HepG2 (cell line): ENCODE results near the gene NEK8. TPM values are rescaled to one million over a fixed set of nuclear protein-coding genes. Genes with fewer than 3 reads are reported as not detected.
A peak's percentile ranks its signal among the peaks of the same experiment; 100 is the strongest.

Source experiments
- ATAC-seq: fragments of 200-7000 bp; cut with Tn5 transposase; 3 replicates; pipeline ENCODE4 v1.9.1; 2020; ENCODE audit warnings: mild to moderate bottlenecking, moderate library complexity
- BruUV-seq: library from RNA; stranded (reverse); fragments of 400-500 nt; replicated peaks from 2 replicates; lab custom pipeline; 2021; lab: Mats Ljungman, UMichigan
- CTCF ChIA-PET: fragments of 300-600 bp; formaldehyde crosslinking; extraction: SDS; loops from one replicate; lab custom pipeline; 2021; ENCODE audit warnings: low total read pairs, inconsistent platforms, low intra/inter-chr PET ratio; lab: Yijun Ruan, JAX
- POLR2A ChIA-PET: fragments of 350-600 bp; sonication (Branson Sonifier 250); formaldehyde crosslinking; loops from one replicate; lab custom pipeline; 2020; ENCODE audit warnings: antibody characterized with exemption, inconsistent platforms; lab: Yijun Ruan, JAX
- DNase-seq: peaks from one replicate; pipeline ENCODE4 v3.0.0-alpha.2; 2015; ENCODE audit warnings: low spot score
- FAIRE-seq: peaks from 3 replicates; lab custom pipeline; 2011; peaks lifted over from hg19 to GRCh38; lab: Jason Lieb, UNC
- H2AFZ ChIP-seq: one replicate; pipeline ENCODE4 v1.6.1; 2011; ENCODE audit warnings: low read length, inconsistent platforms
- H3K27ac ChIP-seq: fragments of 300-600 bp; 3 replicates; pipeline ENCODE4 v1.8.0; 2011; ENCODE audit warnings: mixed run types, mild to moderate bottlenecking, mixed read lengths, low read length, inconsistent platforms; ENCODE audit not compliant: insufficient read depth; ENCODE audit errors: extremely low read length
- H3K27me3 ChIP-seq, 2 experiments: fragments of 200-600 bp in 1 of 2; 2 replicates in 1 of 2; 3 replicates in 1 of 2; pipeline versions ENCODE4 v1.6.0 to v1.8.0; 2011; ENCODE audit warnings: low read length in 2 of 2, mild to moderate bottlenecking in 2 of 2, moderate library complexity in 2 of 2, inconsistent platforms in 1 of 2; ENCODE audit not compliant: insufficient read depth in 2 of 2, control insufficient read depth in 1 of 2
- H3K36me3 ChIP-seq, 2 experiments: fragments of 200-600 bp in 1 of 2; replicated peaks in 1 of 2; 2 replicates in 1 of 2; 3 replicates in 1 of 2; pipeline versions ENCODE4 v1.5.1 to v1.8.0; 2011; ENCODE audit warnings: low read length in 2 of 2, inconsistent platforms in 1 of 2; ENCODE audit not compliant: insufficient read depth in 2 of 2, control insufficient read depth in 1 of 2
- H3K4me1 ChIP-seq: 2 replicates; pipeline ENCODE4 v1.5.1; 2012; ENCODE audit warnings: low read length, inconsistent platforms; ENCODE audit not compliant: insufficient read depth
- H3K4me2 ChIP-seq: 2 replicates; pipeline ENCODE4 v1.6.0; 2011; ENCODE audit warnings: low read depth, low read length, inconsistent platforms
- H3K4me3 ChIP-seq, 3 experiments: fragments of 200-600 bp in 1 of 3; sonication (generic), shearing (Covaris generic) in 1 of 3; replicated peaks in 1 of 3; 2 replicates each; pipeline ENCODE4 v1.5.1; 2011 to 2016; ENCODE audit warnings: low read length in 3 of 3, inconsistent platforms in 2 of 3, low read depth in 2 of 3, mild to moderate bottlenecking in 2 of 3, control low read depth in 1 of 3, mixed read lengths in 1 of 3; ENCODE audit not compliant: insufficient read depth in 1 of 3
- H3K79me2 ChIP-seq: one replicate; pipeline ENCODE4 v1.6.1; 2011; ENCODE audit warnings: low read length, inconsistent platforms; ENCODE audit not compliant: insufficient read depth
- H3K9ac ChIP-seq: 2 replicates; pipeline ENCODE4 v1.6.0; 2011; ENCODE audit warnings: mild to moderate bottlenecking, low read depth, low read length, inconsistent platforms; ENCODE audit not compliant: insufficient read depth
- H3K9me3 ChIP-seq: 2 replicates; pipeline ENCODE4 v1.5.1; 2012; ENCODE audit warnings: mild to moderate bottlenecking, low read length
- H4K20me1 ChIP-seq: 2 replicates; pipeline ENCODE4 v1.6.0; 2011; ENCODE audit warnings: inconsistent platforms, mild to moderate bottlenecking, low read length, moderate library complexity; ENCODE audit not compliant: insufficient read depth
- CAMTA2 ChIP-seq: sonication (generic); formaldehyde crosslinking; IDR thresholded peaks from 2 replicates; pipeline ENCODE4 v1.4.0; 2020; ENCODE audit warnings: mild to moderate bottlenecking, missing genetic modification reagents, borderline replicate concordance
- CBX1 ChIP-seq: IDR thresholded peaks from one replicate; pipeline ENCODE4 v1.6.1; 2016; ENCODE audit warnings: antibody characterized with exemption, low read depth
- HHEX ChIP-seq: IDR thresholded peaks from 2 replicates; pipeline ENCODE4 v1.6.1; 2016; ENCODE audit warnings: control low read depth
- JUND ChIP-seq: sonication (generic); formaldehyde crosslinking; IDR thresholded peaks from 2 replicates; pipeline ENCODE4 v1.8.0; 2022; ENCODE audit warnings: mild to moderate bottlenecking, missing genetic modification reagents
- MBNL3 ChIP-seq: fragments of 250-450 bp; sonication (Bioruptor Pico); conservative IDR thresholded peaks from 2 replicates; pipeline ENCODE4 v1.8.0; 2022; ENCODE audit warnings: mild to moderate bottlenecking, inconsistent platforms
- MEIS2 ChIP-seq: sonication (generic); formaldehyde crosslinking; IDR thresholded peaks from 2 replicates; pipeline ENCODE4 v1.9.0; 2021; ENCODE audit warnings: mild to moderate bottlenecking, missing genetic modification reagents
- RCOR2 ChIP-seq: IDR thresholded peaks from 2 replicates; pipeline ENCODE4 v1.6.1; 2016; ENCODE audit warnings: missing biosample characterization, missing genetic modification reagents
- TBX3 ChIP-seq: fragments of 450-650 bp; IDR thresholded peaks from 2 replicates; pipeline ENCODE4 v1.6.1; 2017; ENCODE audit warnings: antibody characterized with exemption, mild to moderate bottlenecking, inconsistent platforms, borderline replicate concordance
- TEAD2 ChIP-seq: sonication (generic); formaldehyde crosslinking; IDR thresholded peaks from 2 replicates; pipeline ENCODE4 v1.9.0; 2021; ENCODE audit warnings: missing genetic modification reagents
- ZFP36L1 ChIP-seq: sonication (generic); formaldehyde crosslinking; IDR thresholded peaks from 2 replicates; pipeline ENCODE4 v1.8.0; 2022; ENCODE audit warnings: mild to moderate bottlenecking, missing genetic modification reagents, moderate library complexity
- ZFP82 ChIP-seq: sonication (generic); formaldehyde crosslinking; IDR thresholded peaks from 2 replicates; pipeline ENCODE4 v1.5.1; 2020; ENCODE audit warnings: mild to moderate bottlenecking, missing genetic modification reagents, borderline replicate concordance
- ZNF101 ChIP-seq: sonication (generic); formaldehyde crosslinking; IDR thresholded peaks from 2 replicates; pipeline ENCODE4 v1.4.0; 2020; ENCODE audit warnings: mild to moderate bottlenecking, low read depth, missing genetic modification reagents, borderline replicate concordance
- ZNF296 ChIP-seq: sonication (generic); formaldehyde crosslinking; conservative IDR thresholded peaks from 2 replicates; pipeline ENCODE4 v1.5.0; 2020; ENCODE audit warnings: mild to moderate bottlenecking, missing genetic modification reagents
- ZNF468 ChIP-seq: sonication (generic); formaldehyde crosslinking; IDR thresholded peaks from 2 replicates; pipeline ENCODE4 v1.8.0; 2022; ENCODE audit warnings: mild to moderate bottlenecking, moderate library complexity, missing genetic modification reagents
- ZNF569 ChIP-seq: sonication (generic); formaldehyde crosslinking; IDR thresholded peaks from 2 replicates; pipeline ENCODE4 v1.5.0; 2020; ENCODE audit warnings: mild to moderate bottlenecking, missing genetic modification reagents, moderate library complexity, borderline replicate concordance
- ZNF660 ChIP-seq: sonication (generic); formaldehyde crosslinking; IDR thresholded peaks from 2 replicates; pipeline ENCODE4 v1.5.1; 2020; ENCODE audit warnings: mild to moderate bottlenecking, low read depth, missing genetic modification reagents, borderline replicate concordance
- ZNF724P ChIP-seq: sonication (generic); formaldehyde crosslinking; IDR thresholded peaks from 2 replicates; pipeline ENCODE4 v1.8.0; 2022; ENCODE audit warnings: missing genetic modification reagents, borderline replicate concordance
- WGBS: methylation state at CpG from one replicate; pipeline ENCODE4 v1.1.6; 2017; ENCODE audit warnings: low lambda C conversion rate; 5-methylcytosine and 5-hydroxymethylcytosine counted together
- in situ Hi-C: cut with HindIII; loops from 2 replicates; pipeline ENCODE4 v1.10.0; 2017; ENCODE audit warnings: low pct_unique_long_range_greater_than_20kb; ENCODE audit not compliant: extremely low pct_ligation_motif_present
- intact Hi-C: fragments of 100-400 bp; cut with micrococcal nuclease; formaldehyde crosslinking; loops from one replicate; pipeline ENCODE4 v1.10.0; 2022; ENCODE audit not compliant: unreplicated experiment
- polyA plus RNA-seq, 8 experiments: library from polyadenylated mRNA; depleted of rRNA in 3 of 8; stranded (reverse) in 7 of 8; unstranded in 1 of 8; fragments of >200 nt; fragmentation: Illumina TruSeq in 4 of 8; extraction: Trizol in 4 of 8; gene quantifications; 2 replicates each; pipeline versions ENCODE4 v1.2.1 to v1.2.3, GENCODE V29; 2011 to 2016; ENCODE audit warnings: low read depth in 4 of 8, missing spikeins in 1 of 8, mixed read lengths in 1 of 8; ENCODE audit not compliant: insufficient read depth in 1 of 8
- total RNA-seq, 5 experiments: library from RNA; depleted of rRNA; stranded (reverse); fragments of >200 nt; fragmentation: Illumina TruSeq; extraction: Trizol; gene quantifications; 2 replicates each; pipeline ENCODE4 v1.2.3, GENCODE V29; 2016; ENCODE audit warnings: low read depth in 1 of 5
- TF ChIP-seq, protein P1 (sequence below): sonication (generic); formaldehyde crosslinking; IDR thresholded peaks from 2 replicates; pipeline ENCODE4 v1.5.1; 2020; ENCODE audit warnings: mild to moderate bottlenecking, missing genetic modification reagents, moderate library complexity
- TF ChIP-seq, protein P2 (sequence below): sonication (generic); formaldehyde crosslinking; IDR thresholded peaks from 2 replicates; pipeline ENCODE4 v1.8.1; 2023; ENCODE audit warnings: missing genetic modification reagents, mild to moderate bottlenecking, borderline replicate concordance

NEK8 gene
- total and polyA plus RNA-seq, 2 of the 13 experiments (the other 11 are each of a cell fraction or from before 2014, with no cell fraction given), result 5.8 to 13.5 TPM

DNA sequence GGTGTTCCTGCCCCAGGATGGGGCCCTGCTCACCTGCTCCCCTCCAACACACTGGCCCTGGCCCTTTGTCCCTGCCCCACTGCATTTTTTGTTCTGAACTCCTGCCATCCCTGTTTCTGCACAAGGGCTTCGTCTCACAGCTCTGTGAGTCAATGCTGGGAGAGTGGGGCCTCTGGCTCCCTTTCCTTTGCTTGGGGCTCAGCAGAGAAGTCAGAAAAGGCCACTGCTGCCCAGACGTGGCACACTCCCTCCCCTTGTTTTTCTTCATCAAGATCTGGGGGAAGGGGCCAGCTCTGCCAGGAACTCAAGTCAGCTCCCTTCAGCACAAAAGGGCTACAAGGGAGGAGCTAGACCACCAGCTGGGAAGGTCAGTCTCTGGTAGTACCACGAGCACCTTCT lies 25.8 kb upstream of the NEK8 start:
- H3K9me3 ChIP-seq, result no peaks in the 10 kb centered on the region
- DNase-seq, result no peak
- no peak overlapping the region for H3K4me2 ChIP-seq
- H3K79me2 ChIP-seq, result no peaks in the 10 kb centered on the region
- in situ Hi-C loops, result no loop called here
- no peak for ATAC-seq
- H3K9ac ChIP-seq, result 0 out of 2 replicates have a peak overlapping the region, but pooled peaks have one; percentile 38
- H3K4me1 ChIP-seq, result peaks cover 64% of the 10 kb centered on the region
- H3K27me3 ChIP-seq, result no peaks in the 10 kb centered on the region
- H3K27ac ChIP-seq, result peak overlapping the region; percentile 91
- FAIRE-seq, result no peak
- ChIA-PET POLR2A (interaction anchor here (0.8 to 10.8 kb wide), 7 partner anchors 9 to 57 kb away, joined by 3 to 220 read pairs (median 4); partner anchors contain the start of genes BLTP2, PROCA1, RPL23A and SDF2), CTCF (no interaction called here)
- intact Hi-C loops, result no loop called here
- no TSS peak for BruUV-seq
- 71% methylated on average over 3 of the region's 3 CpGs for WGBS
- H3K36me3 ChIP-seq, result peaks cover 25 to 43% of the 10 kb centered on the region in 2 experiments
- no peak overlapping the region for H3K4me3 ChIP-seq
- no peaks in the 10 kb centered on the region for H4K20me1 ChIP-seq
- no peak overlapping the region for H2AFZ ChIP-seq
- TF ChIP-seq ZNF101 (CRISPR knock-in tag) (no peak), ZFP36L1 (CRISPR knock-in tag) (no peak), TEAD2 (CRISPR knock-in tag) (no peak), CBX1 (no peak), CAMTA2 (CRISPR knock-in tag) (no peak), ZNF468 (CRISPR knock-in tag) (no peak), MEIS2 (CRISPR knock-in tag) (no peak), ZFP82 (CRISPR knock-in tag) (no peak), JUND (CRISPR knock-in tag) (no peak), ZNF296 (CRISPR knock-in tag) (no peak), TBX3 (no peak), HHEX (CRISPR knock-in tag) (no peak), MBNL3 (CRISPR knock-in tag) (no peak), ZNF724P (CRISPR knock-in tag) (no peak), ZNF660 (CRISPR knock-in tag) (no peak), ZNF569 (no peak), RCOR2 (CRISPR knock-in tag) (no peak)
- TF ChIP-seq, protein P1, sequence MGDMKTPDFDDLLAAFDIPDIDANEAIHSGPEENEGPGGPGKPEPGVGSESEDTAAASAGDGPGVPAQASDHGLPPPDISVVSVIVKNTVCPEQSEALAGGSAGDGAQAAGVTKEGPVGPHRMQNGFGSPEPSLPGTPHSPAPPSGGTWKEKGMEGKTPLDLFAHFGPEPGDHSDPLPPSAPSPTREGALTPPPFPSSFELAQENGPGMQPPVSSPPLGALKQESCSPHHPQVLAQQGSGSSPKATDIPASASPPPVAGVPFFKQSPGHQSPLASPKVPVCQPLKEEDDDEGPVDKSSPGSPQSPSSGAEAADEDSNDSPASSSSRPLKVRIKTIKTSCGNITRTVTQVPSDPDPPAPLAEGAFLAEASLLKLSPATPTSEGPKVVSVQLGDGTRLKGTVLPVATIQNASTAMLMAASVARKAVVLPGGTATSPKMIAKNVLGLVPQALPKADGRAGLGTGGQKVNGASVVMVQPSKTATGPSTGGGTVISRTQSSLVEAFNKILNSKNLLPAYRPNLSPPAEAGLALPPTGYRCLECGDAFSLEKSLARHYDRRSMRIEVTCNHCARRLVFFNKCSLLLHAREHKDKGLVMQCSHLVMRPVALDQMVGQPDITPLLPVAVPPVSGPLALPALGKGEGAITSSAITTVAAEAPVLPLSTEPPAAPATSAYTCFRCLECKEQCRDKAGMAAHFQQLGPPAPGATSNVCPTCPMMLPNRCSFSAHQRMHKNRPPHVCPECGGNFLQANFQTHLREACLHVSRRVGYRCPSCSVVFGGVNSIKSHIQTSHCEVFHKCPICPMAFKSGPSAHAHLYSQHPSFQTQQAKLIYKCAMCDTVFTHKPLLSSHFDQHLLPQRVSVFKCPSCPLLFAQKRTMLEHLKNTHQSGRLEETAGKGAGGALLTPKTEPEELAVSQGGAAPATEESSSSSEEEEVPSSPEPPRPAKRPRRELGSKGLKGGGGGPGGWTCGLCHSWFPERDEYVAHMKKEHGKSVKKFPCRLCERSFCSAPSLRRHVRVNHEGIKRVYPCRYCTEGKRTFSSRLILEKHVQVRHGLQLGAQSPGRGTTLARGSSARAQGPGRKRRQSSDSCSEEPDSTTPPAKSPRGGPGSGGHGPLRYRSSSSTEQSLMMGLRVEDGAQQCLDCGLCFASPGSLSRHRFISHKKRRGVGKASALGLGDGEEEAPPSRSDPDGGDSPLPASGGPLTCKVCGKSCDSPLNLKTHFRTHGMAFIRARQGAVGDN (CRISPR knock-in tag), result no peak
- TF ChIP-seq, protein P2, sequence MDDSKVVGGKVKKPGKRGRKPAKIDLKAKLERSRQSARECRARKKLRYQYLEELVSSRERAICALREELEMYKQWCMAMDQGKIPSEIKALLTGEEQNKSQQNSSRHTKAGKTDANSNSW (CRISPR knock-in tag), result no peak
- TF ChIP-seq, all 625 proteins: peak for 0
